GM15510 (cell line): ENCODE measurements around the gene LTBR.

ENCODE experiments used
- POLR2A ChIP-seq: IDR thresholded peaks from 3 replicates; pipeline ENCODE4 v1.6.1; 2011; ENCODE audit warnings: borderline replicate concordance; ENCODE audit not compliant: insufficient read length; ENCODE audit errors: extremely low read depth

Gene LTBR

DNA sequence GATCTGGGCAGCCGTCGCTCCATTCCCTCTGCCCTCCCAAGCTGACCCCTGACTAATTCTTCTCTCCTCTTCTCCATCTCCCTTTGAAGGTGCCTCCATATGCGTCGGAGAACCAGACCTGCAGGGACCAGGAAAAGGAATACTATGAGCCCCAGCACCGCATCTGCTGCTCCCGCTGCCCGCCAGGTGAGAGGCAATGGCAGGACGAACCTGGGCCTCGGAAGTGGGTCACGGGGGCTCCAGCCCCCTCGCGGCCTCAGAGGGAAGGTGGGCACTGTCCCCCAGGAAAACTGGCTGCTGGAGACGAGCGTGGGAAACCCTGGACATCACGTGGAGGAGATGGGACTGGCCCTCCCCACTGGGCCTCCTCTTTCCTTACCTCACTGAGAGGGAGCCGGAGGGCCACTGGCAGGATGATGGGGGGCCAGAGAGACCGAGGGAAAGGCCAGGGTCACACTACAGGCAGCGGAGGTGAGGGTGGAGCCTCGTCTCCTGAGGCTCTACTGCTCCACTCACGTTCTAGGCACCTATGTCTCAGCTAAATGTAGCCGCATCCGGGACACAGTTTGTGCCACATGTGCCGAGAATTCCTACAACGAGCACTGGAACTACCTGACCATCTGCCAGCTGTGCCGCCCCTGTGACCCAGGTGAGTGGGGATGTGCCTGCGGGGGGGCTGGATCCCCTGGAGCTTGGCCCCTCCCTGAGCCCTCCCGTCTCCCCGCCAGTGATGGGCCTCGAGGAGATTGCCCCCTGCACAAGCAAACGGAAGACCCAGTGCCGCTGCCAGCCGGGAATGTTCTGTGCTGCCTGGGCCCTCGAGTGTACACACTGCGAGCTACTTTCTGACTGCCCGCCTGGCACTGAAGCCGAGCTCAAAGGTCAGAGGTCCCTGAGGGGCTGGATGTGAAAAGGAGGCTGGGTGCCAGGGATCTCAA lies 806 bp downstream of the LTBR start:
- TF ChIP-seq POLR2A, result no peak

DNA sequence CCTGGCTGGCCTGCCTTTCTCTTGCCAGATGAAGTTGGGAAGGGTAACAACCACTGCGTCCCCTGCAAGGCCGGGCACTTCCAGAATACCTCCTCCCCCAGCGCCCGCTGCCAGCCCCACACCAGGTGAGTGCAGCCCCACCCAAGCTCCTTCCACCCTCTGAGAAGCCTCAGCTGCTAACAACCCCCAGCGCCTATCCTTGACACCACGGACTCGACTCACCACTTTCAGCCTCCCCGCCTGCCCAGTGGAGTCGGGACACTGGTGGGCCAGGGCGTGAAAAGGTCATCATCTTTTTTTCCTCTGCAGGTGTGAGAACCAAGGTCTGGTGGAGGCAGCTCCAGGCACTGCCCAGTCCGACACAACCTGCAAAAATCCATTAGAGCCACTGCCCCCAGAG lies 2.1 kb downstream of the LTBR start:
- TF ChIP-seq POLR2A, result no peak

DNA sequence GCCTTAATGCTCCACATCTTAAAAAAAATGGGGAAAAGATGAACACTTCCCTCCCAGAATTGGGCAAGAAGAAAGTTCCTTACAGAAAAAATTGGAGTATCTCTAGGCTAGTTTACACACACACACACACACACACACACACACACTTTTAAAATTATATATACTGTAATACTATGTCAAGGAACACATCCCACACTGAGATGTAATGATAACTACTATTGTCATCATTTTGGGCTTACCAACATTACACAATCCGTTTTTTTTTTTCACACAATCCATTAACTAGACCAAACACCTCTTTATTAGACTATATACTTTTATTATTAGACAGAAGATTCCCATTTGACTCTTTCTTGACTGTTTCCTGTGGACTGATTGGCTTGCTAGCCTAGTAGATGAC lies 2.5 kb downstream of the LTBR start:
- TF ChIP-seq POLR2A, result no peak

DNA sequence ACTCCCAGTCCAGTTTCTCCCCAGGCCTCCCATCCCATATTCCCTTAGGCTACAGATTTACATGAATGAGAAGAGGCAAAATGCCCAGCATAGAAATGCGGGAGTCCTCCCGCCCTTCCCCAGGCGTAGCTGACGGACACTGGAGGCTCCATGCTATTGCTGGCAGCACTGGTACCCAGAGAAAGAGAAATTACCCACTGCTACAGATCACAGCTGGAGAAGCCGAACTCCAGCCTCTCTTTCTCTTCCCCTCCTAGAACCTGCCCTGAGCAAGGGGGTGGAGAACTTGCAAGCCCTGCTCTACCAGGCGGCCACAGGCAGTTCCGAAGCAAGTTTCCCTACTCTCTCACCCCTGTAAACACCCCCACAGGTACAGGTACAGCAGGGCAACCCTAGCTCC lies 3.6 kb downstream of the LTBR start:
- no peak for TF ChIP-seq POLR2A

DNA sequence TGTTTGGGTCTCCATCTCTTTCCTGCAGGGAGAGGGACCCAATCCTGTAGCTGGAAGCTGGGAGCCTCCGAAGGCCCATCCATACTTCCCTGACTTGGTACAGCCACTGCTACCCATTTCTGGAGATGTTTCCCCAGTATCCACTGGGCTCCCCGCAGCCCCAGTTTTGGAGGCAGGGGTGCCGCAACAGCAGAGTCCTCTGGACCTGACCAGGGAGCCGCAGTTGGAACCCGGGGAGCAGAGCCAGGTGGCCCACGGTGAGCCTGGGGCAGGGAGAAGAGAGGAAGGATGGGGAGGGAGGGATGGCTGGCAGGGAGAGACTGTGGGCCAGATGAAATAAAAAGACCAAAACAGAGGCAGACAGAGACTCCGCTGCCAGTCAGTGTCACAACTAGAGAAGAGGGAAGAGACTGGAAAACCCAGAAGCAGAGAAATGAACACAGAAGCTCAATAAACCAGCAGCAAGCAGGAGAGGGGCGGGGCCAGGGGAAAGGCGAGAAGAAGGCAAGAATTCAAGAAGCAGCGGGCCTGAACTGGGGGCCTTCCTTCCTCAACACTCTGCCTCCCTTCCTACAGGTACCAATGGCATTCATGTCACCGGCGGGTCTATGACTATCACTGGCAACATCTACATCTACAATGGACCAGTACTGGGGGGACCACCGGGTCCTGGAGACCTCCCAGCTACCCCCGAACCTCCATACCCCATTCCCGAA lies 6.3 kb downstream of the LTBR start:
- TF ChIP-seq POLR2A, result no peak

DNA sequence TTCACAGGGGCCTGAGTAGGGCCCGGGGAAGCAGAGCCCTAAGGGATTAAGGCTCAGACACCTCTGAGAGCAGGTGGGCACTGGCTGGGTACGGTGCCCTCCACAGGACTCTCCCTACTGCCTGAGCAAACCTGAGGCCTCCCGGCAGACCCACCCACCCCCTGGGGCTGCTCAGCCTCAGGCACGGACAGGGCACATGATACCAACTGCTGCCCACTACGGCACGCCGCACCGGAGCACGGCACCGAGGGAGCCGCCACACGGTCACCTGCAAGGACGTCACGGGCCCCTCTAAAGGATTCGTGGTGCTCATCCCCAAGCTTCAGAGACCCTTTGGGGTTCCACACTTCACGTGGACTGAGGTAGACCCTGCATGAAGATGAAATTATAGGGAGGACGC lies 7.1 kb downstream of the LTBR start:
- TF ChIP-seq POLR2A, result no peak

DNA sequence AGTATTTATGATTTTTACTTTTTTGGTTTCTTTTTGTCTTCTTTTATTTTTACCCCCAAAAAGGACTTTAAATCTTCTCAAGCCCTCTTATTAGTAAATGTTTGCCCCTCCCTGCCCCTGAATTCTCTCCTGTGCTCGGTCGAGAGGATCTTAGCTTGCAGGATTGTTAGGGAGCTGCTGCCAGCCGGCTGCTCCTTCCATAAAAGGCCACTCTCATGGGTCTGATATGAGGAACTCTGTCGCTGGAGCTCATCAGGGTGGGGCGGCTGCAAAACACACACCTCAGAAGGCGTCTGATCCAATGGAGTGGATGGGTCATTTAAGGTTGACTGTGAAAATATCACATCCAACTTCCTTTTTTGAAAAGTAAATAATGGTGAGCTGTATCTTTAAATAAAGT lies 8.5 kb downstream of the LTBR start:
- no peak for TF ChIP-seq POLR2A

DNA sequence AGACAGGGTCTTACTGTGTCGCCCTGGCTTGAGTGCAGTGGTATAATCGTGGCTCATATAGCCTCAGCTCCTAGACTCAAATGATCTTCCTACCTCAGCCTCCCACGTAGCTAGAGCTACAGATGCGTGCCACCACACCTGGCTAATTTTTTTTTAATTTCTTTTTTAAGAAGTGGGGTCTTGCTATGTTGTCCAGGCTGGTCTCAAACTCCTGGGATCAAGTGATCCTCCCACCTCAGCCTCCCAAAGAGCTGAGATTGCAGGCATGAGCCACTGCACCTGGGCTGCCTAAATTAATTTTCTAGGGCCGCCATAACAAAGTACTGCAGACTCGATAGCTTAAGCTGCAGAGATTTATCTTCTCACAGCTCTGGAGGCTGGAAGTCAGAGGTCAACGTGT lies 9.1 kb downstream of the LTBR start:
- no peak for TF ChIP-seq POLR2A

DNA sequence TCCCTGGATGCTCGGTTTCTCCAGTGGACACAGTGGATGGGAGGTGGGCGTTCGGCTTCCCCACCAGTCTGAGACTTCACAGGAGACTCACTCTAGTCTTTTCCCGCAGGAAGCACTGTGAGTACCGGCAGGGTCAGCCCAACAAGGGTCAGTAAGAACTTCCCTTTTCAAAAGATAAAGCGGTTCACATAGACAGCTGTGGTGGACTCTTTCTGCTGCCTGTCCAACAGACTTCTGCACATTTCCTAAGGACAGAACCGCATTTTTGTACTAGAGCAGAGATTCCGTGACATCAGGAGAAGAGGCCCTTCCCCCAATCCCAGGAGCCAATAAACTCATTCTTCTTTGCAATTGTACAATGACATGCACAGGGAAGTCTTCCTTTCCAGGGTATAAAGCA lies 10.4 kb downstream of the LTBR start:
- TF ChIP-seq POLR2A, result no peak

DNA sequence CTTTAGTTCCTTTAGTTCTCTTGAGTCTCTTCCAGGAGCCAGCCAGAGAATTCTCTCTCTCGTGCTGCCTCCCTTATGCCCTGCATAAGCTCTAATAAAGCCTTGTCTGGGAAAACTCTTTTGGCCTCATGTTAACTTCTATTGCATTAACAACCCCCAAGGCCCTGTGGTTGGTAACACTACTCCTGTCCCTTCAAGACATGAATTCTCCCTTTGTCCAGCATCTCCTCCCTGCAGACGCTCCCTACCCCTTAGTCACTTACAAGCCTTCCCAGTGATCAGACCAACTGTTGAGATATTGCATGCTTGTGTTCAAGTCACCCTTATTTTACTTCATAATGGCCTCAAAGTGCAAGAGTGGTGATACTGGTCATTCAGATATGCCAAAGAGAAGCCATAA lies 12.1 kb downstream of the LTBR start:
- TF ChIP-seq POLR2A, result no peak

DNA sequence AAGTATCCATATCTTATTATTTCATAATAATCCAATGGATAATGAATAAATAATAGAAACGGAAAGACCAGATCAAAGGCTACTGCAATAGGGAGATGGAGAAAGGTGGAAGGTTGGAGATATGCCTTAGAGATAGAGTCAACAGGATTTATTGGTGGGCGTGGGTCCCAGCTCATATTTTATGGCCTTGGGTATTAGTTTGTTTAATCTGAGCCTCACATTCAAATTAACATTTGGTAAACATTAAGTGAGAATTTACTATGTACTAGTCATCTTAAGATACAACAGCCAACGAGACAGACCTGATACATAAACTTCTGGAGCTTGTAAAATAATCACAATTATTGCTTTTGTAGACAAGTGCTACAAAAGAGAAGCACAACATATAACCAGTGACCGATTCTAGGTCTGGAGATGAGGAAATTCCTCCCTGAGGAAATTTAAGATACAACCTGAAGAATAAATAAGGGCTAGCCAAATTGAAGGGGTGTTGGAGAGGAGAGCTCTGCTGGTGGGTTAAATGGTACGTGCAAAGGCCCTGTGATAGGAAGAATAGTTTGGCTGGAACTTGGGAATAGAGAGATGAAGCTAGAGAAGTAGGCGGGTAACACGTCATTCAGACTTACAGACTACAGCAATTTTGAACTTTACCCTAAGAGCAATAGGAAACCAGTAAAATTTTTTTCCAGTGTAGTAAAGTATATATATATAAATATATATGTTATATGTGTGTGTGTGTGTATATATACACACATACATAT lies 16.1 kb downstream of the LTBR start:
- no peak for TF ChIP-seq POLR2A

DNA sequence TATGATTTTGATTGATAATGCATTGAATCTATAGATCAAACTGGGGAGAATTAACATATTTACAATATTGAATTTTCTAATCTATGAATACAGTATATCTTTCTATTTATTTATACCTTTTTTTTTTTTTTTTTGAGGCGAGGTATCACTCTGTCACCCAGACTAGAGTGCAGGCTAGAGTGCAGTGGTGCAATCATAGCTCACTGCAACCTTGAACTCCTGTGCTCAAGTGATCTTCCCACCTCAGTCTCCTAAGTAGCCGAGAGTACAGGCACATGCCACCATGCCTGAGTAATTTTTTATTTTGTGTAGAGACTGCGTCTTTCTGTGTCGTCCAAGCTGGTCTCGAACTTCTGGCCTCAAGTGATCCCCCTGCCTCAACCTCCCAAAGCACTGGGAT lies 20.4 kb downstream of the LTBR start:
- TF ChIP-seq POLR2A, result no peak

DNA sequence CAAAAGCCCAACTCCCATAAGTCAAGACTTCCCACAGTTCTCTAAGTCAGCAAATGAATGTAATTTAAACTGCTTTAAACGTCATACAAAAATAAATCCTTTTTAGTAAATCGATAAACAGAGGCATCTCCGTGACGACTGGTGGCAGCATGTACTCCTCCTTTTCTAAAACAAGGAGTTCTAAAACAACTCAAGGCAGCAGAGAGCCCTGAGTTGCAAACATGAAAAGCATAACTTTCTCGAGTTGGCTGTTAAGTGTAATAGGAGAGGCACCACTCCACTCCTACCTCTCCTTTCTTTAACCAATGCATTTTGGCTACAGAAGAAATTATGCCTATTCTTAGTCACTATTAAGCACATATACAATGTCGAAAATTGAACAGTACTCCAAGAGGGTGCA lies 22.0 kb downstream of the LTBR start:
- TF ChIP-seq POLR2A, result no peak

DNA sequence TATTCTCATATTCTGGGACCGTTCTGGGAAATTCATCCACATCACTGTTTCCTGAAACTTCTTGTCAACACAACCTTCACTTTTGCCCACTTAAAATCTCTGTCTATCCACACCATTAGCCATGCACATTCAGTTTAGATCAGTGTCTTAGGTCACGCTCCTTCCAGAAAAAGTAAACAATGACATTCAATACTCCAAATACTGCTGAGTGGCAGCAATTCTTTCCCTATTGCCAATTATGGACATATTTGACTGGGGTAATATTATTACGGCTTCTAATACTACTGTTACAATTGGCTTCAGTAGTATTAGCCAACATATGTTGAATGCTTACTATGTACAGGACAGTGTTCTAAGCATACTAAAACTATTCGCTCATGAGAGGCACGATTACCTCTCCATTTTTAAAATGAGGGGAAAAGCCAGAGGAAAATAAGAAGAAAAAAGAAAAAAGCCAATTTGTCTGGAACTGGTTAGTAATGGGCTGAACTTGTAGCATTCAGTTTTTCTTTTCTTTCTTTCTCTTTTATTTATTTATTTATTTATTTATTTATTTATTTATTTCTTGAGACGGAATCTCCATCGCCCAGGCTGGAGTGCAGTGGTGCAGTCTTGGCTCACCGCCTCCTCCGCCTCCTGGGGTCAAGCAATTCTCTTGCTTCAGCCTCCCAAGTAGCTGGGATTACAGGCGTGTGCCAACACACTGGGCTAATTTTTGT lies 23.4 kb downstream of the LTBR start:
- no peak for TF ChIP-seq POLR2A

DNA sequence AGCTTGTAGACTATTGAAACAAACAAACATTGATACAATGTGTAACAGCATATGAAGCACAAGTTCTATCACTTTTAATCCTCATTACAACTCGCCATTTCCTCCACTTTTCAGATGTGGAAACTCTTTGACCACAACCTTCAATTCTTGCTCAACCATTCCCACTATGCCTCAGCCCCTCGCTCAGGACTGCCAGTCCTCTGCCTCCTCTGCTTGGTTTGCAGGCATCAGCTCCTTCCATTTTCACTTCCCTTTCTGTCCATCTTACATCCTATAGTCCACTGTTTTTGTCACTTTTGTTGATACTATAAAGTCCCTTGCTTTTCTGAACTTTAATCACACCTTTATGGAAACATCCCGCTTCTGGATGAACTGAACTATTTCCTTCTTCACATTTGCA lies 32.6 kb downstream of the LTBR start:
- TF ChIP-seq POLR2A, result no peak
